NCI-H2227 treated with DMSO at 0.1 percent for 48 hours (cell line): Measurements from ENCODE around the gene TRAF1.

Source experiments
- DNase-seq: peaks from one replicate; lab custom pipeline; 2025; lab: John Stamatoyannopoulos, UW

The TRAF1 gene

GRCh38 chr9:120940573-120940972 lies 14.0 kb upstream of the TRAF1 start:
- DNase-seq = no peak

GRCh38 chr9:120938851-120939250 lies 12.3 kb upstream of the TRAF1 start:
- no peak for DNase-seq

- DNase-seq = no peak
These were observed 11.0 kb upstream of the TRAF1 start for GRCh38 chr9:120937596-120937995.

- DNase-seq = no peak
These were observed 10.5 kb upstream of the TRAF1 start for GRCh38 chr9:120937127-120937526.

DNA sequence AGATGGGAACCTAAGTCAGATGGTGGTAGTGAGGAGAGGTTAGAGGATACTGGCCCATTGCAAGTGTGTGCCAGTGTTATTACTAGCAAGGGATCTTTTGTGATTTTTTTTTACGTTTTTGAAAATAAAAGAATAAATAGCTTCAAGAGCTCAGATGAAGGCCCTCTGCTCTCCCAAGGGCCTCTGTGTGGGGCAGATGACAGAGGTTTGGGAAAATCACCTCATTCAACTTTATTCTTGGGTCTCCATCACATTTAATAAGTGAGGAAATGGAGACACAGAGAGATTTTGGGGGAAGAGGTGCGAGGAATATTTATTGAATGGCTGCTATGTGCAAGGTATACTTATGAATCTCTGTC lies 10.1 kb upstream of the TRAF1 start:
- DNase-seq = no peak

DNA sequence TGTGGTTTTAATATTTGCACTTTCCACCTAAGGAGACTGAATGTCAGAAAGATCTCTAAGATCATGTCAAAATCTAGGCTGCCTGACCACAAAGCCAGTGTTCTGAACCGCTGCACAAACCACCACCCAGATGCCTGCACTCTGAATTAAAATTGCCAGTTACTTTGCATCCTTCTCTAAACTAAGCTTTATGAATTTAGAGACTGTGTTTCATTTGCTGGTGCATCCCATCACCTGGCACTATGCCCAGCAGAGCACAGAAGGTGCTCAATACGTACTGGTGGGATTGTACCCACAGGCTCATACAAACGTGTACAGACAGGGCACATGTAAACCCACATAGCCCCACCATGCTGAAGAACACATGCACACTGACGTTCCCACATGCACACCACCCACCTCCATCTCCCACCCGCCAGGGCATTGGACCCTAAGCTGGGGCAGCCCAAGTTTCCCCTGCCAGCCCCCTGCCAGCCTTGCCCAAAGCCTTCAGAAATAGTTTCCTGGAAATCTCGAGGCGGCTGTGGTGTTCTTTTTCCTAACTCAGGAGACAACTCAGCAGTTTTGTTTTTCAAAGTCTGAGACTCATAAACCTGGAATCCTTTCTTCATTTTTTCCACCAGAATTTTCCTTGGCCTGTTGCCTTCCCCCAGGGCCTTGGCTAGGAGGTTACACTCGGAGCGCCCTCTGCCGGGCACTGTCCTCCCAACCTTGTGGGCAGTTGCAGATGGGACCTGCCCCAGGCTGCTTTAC lies 9.6 kb upstream of the TRAF1 start:
- DNase-seq = peak; percentile 29

GRCh38 chr9:120935383-120935857 lies 8.8 kb upstream of the TRAF1 start:
- DNase-seq = peak; percentile 63

GRCh38 chr9:120934281-120934680 lies 7.7 kb upstream of the TRAF1 start:
- no peak for DNase-seq

DNA sequence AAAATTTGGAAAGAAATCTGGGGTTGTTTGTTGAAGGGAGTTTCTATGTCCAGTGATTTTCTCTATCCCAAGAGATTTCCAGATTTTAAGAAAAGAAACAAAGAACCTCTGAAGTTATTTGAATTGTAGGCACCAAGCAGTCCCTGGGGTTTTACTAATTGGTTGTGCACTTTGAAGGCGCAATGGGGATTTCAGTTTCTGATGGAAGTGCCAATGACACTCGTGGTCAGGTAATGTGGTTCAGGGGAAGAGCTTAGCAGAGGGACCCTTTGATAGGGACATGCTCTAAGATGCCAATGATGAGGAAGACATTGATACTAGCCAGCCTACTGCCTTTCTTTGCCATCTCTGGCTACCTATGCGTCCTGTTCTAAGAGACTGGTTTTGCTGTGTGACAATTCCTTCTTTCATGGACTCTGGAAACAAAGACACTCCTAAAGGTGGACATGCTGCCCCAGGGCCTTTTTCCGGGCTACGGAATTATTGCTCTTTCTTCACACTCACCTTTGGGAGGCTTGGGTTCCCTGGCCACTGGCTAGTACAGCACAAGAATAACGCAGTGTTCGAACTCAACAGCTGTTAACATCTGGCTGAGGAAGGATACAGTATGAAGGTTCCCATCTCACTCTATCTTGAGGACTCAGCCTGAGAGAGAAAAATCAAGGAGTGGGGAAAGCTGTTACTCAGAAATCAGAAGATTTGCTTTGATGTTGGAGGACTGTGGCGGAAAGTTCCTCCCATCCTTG lies 6.9 kb upstream of the TRAF1 start:
- DNase-seq = no peak

DNA sequence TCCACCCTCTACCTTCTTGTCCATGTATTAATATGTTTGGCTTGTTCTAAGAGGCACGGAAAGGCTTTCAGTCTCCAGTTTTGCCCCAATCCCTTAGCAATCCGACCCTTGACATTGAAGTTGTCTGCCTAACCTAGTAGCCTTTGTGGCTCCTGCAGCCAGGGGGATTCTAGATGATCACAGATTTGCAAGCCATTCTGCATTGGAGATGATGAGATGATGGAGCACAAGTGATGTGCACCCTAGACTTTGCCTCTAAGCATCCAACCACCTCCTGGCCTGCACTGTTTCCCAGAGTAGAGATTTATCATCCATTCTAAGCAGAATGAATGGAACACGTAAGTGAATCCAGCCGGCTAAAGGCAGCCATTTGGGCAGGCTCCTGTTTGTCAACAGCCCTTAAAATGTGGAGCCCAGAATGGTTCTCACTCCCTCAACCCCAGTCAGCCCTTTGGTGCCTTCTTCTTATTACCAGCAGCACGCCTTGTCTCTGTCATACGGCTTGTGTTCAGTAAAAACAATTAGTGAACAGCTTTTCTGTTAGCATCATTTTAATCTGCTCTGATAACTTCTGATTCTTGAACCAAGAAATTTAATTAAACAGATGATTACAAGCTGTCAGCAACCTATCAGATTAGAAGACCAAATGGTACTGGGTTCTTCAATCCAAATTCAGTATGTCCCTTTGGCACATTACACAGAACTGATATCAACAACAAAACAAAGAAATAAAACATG lies 5.7 kb upstream of the TRAF1 start:
- no peak for DNase-seq

DNA sequence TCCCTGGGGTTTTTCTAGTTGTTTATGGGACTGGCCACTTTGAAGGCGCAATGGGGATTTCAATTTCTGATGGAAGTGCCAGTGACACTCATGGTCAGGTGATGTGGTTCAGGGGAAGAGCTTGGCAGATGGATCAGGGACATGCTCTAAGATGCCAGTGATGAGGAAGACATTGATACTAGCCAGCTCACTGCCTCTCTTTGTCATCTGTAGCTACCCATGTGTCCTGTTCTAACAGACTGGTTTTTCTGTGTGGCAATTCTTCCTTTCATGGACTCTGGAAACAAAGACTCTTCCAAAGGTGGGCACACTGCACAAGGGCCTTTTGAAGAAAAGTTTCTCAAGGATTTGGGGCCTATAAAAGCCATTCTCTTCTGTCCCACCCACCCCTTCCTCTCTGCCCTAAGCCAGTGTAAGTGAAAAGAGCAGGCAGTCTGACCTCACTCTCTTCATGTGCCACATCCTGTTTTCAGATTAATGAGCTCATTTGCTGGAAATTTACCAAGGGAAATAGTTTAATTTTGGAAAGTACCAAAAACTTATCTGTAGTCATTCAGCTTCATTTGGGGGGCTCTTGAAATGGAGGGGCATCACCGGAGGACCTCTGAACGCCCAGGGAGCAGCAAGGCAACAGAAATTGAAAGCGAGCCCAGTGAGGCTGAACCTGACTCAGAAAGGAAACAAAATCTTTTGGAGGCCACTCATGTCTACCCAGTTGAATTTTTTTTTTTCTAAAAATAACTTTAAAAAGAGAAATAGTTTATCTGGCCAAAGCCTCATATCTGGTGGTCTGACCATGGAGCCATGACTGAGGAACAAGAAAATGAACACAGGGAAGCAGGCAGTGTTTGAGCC lies 4.9 kb upstream of the TRAF1 start:
- no peak for DNase-seq

DNA sequence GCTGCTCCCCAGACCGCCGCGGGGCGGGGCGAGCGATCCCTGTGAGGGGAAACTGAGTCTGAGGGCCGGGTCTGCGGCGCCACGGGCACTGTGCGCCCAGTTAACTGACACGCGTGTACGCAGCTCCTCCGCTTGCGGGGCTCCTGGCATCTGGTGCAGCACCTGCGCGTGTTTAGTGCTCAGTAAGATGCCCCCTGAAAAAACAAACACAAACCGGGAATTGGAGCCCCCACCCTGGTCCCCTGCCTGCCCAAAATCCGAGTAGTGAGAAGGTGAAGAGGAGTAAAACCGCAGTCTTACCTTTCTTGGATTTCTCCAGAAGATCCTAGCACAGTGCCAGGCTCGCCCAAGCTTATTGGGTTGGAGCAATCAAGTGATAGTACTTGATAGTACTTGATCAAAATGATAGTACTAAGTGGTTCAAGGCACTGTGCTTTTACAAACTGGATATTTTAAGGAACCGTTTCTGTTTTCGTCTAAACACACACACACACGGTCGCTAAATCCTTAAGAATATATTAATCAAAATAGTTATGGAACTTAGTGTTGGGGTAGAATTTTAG lies 2.7 kb upstream of the TRAF1 start:
- no peak for DNase-seq

DNA sequence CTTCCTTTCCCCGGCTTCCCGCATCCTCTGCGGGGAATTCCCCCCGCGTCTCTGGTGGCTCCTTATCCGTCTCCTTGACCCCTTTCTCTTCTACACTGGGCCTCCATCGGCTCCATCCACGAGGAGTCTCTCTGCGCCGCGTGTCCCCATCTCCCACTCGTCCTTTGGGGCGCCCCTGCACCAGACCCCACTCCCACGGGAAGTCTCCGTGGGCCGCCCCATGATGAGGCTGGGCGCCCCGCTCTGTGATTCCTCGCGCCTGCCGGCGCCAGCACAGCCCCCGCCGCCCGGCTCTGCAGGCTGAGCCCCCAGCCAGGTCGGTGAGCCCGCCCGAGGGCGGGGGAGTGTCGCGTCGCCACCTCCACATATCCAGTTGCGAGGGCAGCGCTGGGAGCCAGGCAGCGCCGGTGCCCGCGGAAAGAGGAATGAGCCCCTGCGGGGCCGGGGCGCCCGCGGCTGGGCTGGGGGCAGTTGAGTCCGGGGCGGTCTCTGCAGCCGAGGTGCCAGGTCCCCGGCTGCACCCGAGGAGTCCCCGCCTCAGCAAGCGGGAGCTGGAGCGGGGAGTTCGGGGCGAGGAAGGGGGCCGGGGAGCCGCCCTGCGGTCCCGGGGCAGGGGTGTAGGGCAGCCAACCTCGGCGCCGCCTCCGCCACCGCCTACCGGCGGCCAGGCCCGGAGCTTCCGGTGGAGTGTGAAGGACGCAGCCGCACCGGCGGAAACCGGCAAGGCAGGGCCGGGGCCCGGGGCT lies 2.1 kb upstream of the TRAF1 start:
- peak; percentile 35 for DNase-seq

DNA sequence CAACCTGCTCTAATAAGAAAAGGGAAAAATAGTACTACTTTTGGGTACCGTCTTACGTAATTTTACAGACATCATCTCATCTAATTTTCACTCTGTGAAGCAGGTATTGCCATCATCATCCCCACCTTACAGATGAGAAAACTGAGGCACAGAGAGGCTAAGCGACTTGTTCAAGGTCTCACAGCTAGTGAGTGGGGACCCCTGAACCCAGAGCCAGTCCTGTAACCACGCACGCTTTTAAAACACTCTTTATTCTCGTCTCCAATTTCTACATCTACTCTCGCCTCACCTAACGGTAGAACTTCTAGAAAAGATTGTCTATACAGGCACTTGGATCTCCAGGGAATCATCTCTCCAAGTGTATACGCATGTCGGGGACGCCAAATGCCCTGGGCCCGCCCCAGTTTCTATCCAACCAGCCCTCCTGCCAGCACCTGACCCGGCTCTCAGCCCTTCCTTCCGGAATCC lies 1.5 kb upstream of the TRAF1 start:
- DNase-seq = no peak

DNA sequence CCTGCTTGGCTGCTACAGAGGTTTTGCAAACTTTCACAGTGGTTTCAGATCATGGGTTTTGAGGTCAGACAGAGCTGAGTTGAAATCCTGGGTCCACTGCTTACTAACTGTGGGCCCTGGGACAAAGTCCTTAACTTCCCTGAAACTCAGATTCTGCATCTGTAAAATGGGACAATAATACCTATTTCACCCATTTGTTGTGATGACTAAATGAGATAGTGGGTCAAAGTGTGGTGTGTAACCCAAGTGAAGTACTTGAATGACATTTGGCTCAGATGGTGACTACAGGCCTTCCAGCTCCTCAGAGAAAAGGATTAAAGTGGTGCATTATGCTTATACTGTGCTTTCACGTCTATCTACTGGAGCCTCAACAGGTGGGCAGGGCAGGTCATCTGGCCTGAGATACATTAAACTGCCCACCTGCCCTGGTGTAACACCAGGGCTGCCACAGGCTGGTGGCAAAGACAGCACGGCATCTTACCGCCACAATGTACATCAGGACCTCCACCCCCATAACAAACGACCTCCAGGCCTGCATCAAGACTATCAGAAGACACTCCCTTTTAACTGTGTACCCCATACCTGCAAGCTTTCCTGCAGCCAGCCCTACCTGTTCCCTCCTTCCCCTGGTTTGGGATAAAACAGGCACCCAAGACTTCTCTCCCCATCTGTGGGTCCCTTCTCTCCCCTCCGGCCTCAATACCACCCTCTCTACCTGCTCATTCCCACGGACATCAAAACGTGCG lies 846 bp upstream of the TRAF1 start:
- DNase-seq = no peak

DNA sequence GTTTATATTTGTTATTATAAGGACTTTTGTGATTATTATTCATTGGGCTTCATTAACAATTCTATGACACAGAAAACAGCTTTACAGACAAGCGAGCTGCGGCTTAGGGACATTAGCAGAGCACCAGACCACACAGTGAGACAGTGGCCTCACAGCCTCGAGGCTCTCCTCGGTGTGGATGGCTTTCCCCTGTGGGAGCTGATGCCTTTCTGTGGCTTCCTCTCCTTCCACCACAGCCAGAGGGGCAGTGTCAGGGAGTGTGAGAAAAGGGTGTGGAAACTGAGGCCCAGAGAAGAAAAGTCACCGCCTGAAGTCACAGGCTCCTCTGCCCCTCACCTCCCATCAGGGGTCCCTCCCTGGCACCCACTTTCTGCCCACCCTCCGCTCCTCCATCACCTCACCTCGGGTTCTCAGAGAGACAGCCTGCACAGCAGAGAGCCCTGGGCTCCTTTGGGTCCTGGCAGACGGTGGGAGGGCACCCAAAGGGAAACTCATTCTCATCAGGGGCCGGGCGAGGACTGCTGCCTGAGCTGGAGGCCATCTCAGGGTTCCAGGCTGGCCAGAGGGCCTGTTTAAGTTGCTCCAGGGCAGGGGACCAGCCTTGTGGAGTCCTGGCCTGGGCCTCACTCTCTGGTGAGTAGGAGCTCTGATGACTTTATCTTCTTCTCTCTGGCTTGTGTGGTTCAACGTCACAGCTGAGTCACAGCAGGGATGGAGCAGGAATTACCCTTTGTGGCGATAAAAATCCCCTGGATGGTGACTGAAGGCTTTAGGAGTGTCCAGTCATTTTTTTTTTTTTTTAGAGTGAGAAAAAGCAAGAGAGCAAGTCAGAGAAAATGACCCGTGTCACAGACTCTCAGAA lies 830 bp downstream of the TRAF1 start:
- no peak for DNase-seq

- DNase-seq = no peak
These were observed 1.7 kb downstream of the TRAF1 start for GRCh38 chr9:120924698-120925534.
